Upper lobe of left lung (tissue), 6 donors: ENCODE measurements around the gene KRT2. TPM values are rescaled to one million over a fixed set of nuclear protein-coding genes. Genes with fewer than 3 reads are reported as not detected.

Experiments
- ATAC-seq, 2 donors: fragments of 200-7000 bp; cut with Tn5 transposase; one replicate each; pipeline ENCODE4 v1.9.1; 2022; ENCODE audit warnings: mild to moderate bottlenecking in 2 of 2, moderate library complexity in 2 of 2; ENCODE audit not compliant: low FRiP score in 2 of 2
- DNase-seq, 2 donors: peaks; one replicate each; pipeline ENCODE4 v3.0.0-alpha.2; 2019 to 2020
- H3K27ac ChIP-seq, 4 donors: fragments of 200-600 bp; sonication (generic); one replicate each; pipeline ENCODE4 v1.5.1; 2016 to 2019
- H3K27me3 ChIP-seq, 4 donors: fragments of 200-600 bp; sonication (generic); one replicate each; pipeline ENCODE4 v1.5.1; 2017 to 2019
- H3K36me3 ChIP-seq, 4 donors: fragments of 200-600 bp; sonication (generic); one replicate each; pipeline ENCODE4 v1.5.1; 2016 to 2019
- H3K4me1 ChIP-seq, 4 donors: fragments of 200-600 bp; sonication (generic); one replicate each; pipeline ENCODE4 v1.5.1; 2018 to 2019
- H3K4me3 ChIP-seq, 4 donors: fragments of 200-600 bp; sonication (generic); one replicate each; pipeline ENCODE4 v1.5.1; 2017 to 2019; ENCODE audit warnings: mild to moderate bottlenecking in 2 of 4, moderate library complexity in 1 of 4
- H3K9me3 ChIP-seq, 4 donors: fragments of 200-600 bp; sonication (generic); one replicate each; pipeline ENCODE4 v1.5.1; 2018 to 2019
- CTCF ChIP-seq, 6 experiments: fragments of 450-650 bp in 4 of 6; fragments of 200-600 bp in 2 of 6; sonication (generic) in 2 of 6; IDR thresholded peaks; one replicate each; pipeline ENCODE4 v1.5.1; 2016 to 2019; ENCODE audit warnings: antibody characterized with exemption in 6 of 6
- EP300 ChIP-seq, 4 donors: sonication (generic); formaldehyde crosslinking; IDR thresholded peaks; one replicate each; pipeline ENCODE4 v1.5.1; 2017; ENCODE audit warnings: antibody characterized with exemption in 4 of 4, control low read depth in 2 of 4
- POLR2A ChIP-seq, 4 donors: fragments of 450-650 bp; IDR thresholded peaks; one replicate each; pipeline ENCODE4 v1.5.1; 2016 to 2017; ENCODE audit warnings: antibody characterized with exemption in 4 of 4, mild to moderate bottlenecking in 2 of 4
- POLR2AphosphoS5 ChIP-seq, 2 donors: sonication (generic); formaldehyde crosslinking; IDR thresholded peaks; one replicate each; pipeline ENCODE4 v1.5.1; 2017; ENCODE audit warnings: antibody characterized with exemption in 2 of 2
- WGBS, 2 donors: methylation state at CpG; one replicate each; pipeline ENCODE4 v1.1.5; 2017 to 2018; 5-methylcytosine and 5-hydroxymethylcytosine counted together
- total RNA-seq, 6 donors: library from RNA; depleted of rRNA in 4 of 6; stranded (reverse); fragments of >200 nt in 4 of 6; gene quantifications; one replicate each; pipeline versions ENCODE4 v1.1.0 to v1.2.1, GENCODE V29; 2016 to 2021
- donor health status: DM: no; HTN: no; CAD: no; lungs with moderate emphysema.
- donor health status: DM: no; HTN: yes; CAD: no; lungs with severe emphysema.

KRT2 gene
- total RNA-seq, 6 donors from 2014 or later, result not detected

DNA sequence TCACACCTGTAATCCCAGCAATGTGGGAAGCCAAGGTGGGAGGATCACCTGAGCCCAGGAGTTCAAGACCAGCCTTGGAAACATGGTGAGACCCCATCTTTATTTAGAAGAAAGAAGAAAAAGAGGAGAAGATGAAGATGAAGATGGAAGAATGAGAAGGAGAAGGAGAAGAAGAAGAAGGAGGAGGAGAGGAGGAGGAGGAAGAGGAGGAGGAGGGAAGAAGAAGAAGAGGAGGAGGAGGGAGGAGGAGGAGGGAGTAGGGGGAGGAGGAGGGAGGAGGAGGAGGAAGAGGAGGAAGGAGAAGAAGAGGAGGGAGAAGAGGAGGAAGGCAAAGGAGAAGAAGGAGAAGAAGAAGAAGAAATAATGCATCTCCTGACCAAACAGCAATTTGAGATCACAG lies 37.2 kb upstream of the KRT2 start:
- Histone ChIP-seq H3K27me3 (peaks cover 0 to 11% (median 5%) of the 10 kb centered on the region in 4 donors), H3K4me1 (peaks cover 5 to 13% (median 8%) of the 10 kb centered on the region in 4 donors), H3K36me3 (no peaks in the 10 kb centered on the region), H3K27ac (no peak overlapping the region), H3K4me3 (no peak overlapping the region), H3K9me3 (no peaks in the 10 kb centered on the region)
- DNase-seq (no peak), ATAC-seq (no peak)
- no peak for TF ChIP-seq POLR2AphosphoS5 (IDR thresholded peaks at IDR 0.05)
- no peak for TF ChIP-seq EP300 (IDR thresholded peaks at IDR 0.05)
- TF ChIP-seq CTCF (IDR thresholded peaks at IDR 0.05), result no peak
- TF ChIP-seq POLR2A (IDR thresholded peaks at IDR 0.05), result no peak

DNA sequence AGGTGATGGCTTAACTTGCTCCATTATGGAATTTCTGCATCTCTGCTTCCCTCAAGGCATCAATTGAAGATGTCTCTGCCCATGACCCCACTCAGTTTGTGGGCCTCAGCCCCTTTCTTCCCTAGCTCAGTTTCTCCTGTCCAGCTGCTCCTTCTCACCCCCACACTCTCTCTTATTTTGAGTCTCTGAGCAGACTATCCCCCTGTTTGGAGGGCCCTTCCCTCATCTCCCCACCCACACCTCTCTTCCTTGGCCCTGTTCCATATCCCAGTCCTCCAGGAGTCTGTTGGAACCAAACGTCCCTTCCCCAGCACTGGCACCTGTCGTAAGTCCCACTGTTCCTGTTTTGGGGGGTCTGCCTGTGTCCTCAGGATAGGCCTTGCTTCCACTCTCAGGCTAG lies 36.5 kb upstream of the KRT2 start:
- H3K27ac ChIP-seq, result no peak overlapping the region
- peaks cover 5 to 13% (median 8%) of the 10 kb centered on the region in 4 donors for H3K4me1 ChIP-seq
- 53 to 57% methylated on average over 2 of the region's 2 CpGs for WGBS, 2 donors
- H3K9me3 ChIP-seq, result no peaks in the 10 kb centered on the region
- no peaks in the 10 kb centered on the region for H3K36me3 ChIP-seq
- peaks cover 0 to 11% (median 5%) of the 10 kb centered on the region in 4 donors for H3K27me3 ChIP-seq
- H3K4me3 ChIP-seq, result no peak overlapping the region
- TF ChIP-seq EP300 (IDR thresholded peaks at IDR 0.05) (no peak), CTCF (IDR thresholded peaks at IDR 0.05) (no peak), POLR2AphosphoS5 (IDR thresholded peaks at IDR 0.05) (no peak)
- DNase-seq (no peak), ATAC-seq (no peak)

DNA sequence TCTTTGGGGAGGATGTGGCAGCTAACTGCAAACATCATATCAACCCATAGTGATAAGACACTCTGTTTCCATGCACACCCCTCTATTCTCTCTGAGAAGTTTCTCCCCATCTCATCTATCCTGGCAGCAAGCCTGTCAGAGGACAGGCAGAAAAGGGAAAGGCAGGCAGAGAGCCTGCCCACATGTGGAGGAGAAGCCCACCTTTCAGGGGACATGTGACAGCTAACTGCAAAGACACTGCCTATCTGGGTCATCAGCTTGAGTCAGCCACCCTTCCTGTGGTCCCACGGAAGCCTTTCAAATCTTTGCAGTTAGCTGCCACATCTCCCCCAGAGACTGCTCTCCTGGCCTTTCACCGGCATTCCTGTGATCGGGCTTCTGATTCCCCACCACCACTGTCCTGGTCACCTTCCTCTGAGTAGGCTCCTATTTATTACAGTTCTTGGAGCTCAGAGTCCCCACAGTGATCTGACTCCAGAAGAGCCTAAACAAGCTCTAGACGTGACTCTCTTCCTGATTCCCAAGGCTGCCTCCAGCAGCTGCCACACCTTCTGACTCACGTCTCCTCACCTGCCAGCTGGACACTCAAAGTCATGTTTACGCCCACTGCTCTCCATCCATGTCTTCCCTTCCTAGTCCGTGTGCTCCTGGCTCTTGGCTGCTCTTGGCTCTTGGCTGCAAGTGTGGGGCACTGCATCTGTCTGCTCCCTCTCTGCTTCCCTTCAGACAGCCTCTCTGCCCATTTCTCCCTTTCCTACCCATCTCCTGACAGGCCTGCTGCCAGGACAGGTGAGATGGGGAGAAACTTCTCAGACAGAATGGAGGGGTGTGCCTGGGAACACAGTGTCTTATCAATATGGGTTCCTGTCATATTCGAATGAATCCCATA lies 35.7 kb upstream of the KRT2 start:
- H3K4me3 ChIP-seq, result no peak overlapping the region
- H3K27ac ChIP-seq, result no peak overlapping the region
- H3K9me3 ChIP-seq, result no peaks in the 10 kb centered on the region
- TF ChIP-seq CTCF (IDR thresholded peaks at IDR 0.05), result no peak
- TF ChIP-seq EP300 (IDR thresholded peaks at IDR 0.05), result no peak
- TF ChIP-seq POLR2A (IDR thresholded peaks at IDR 0.05), result no peak
- TF ChIP-seq POLR2AphosphoS5 (IDR thresholded peaks at IDR 0.05), result no peak
- 68 to 78% methylated on average over 8 of the region's 8 CpGs for WGBS, 2 donors
- no peak for ATAC-seq
- peaks cover 5 to 13% (median 8%) of the 10 kb centered on the region in 4 donors for H3K4me1 ChIP-seq
- H3K36me3 ChIP-seq, result no peaks in the 10 kb centered on the region
- peaks cover 0 to 11% (median 5%) of the 10 kb centered on the region in 4 donors for H3K27me3 ChIP-seq
- no peak for DNase-seq

GRCh38 chr12:52686756-52687487 lies 34.9 kb upstream of the KRT2 start:
- WGBS, 2 donors, result 76 to 80% methylated on average over 9 of the region's 9 CpGs
- Histone ChIP-seq H3K27me3 (peaks cover 0 to 11% (median 5%) of the 10 kb centered on the region in 4 donors), H3K27ac (no peak overlapping the region), H3K9me3 (no peaks in the 10 kb centered on the region), H3K4me1 (peaks cover 5 to 13% (median 8%) of the 10 kb centered on the region in 4 donors), H3K36me3 (no peaks in the 10 kb centered on the region), H3K4me3 (no peak overlapping the region)
- DNase-seq (no peak), ATAC-seq (no peak)
- TF ChIP-seq CTCF (IDR thresholded peaks at IDR 0.05) (no peak), EP300 (IDR thresholded peaks at IDR 0.05) (no peak), POLR2AphosphoS5 (IDR thresholded peaks at IDR 0.05) (no peak), POLR2A (IDR thresholded peaks at IDR 0.05) (no peak)
